LNCAP (cell line): ENCODE measurements around the gene ARNT2.

ENCODE experiments used
- TF ChIP-seq, protein P1 (sequence below): fragments of 450-650 bp; IDR thresholded peaks from 2 replicates; pipeline ENCODE4 v1.5.1; 2017; ENCODE audit warnings: mild to moderate bottlenecking

Gene ARNT2

DNA sequence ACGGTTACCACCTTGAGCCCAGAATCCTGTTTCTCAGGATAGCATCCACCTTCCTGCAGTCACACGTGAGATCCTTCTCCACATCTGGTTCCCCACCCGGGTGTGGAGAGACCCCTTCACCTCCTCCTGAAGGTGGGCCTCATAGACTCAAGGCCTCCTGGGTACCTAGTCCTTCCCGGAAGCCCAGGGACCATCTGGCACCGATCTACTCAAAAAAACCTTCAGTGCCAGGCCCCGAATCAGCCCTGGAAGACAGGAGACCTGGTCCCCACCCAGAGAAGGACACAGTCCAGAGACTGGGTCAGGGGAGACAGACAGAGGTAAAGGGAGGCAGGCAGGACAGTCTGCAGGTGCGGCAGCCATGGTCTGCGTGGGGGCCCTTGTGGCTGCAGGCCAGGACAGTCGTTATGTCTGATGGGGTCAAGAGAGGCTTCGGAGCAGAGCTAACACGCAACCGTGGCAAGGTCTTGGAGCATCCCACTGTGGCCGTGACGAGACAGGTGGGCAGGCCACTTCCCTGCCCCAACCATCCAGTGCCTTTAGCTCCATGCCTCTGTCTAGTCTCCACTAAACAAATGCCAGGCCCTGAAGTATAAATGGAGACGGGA, 178.7 kb downstream of the ARNT2 start:
- TF ChIP-seq, protein P1, sequence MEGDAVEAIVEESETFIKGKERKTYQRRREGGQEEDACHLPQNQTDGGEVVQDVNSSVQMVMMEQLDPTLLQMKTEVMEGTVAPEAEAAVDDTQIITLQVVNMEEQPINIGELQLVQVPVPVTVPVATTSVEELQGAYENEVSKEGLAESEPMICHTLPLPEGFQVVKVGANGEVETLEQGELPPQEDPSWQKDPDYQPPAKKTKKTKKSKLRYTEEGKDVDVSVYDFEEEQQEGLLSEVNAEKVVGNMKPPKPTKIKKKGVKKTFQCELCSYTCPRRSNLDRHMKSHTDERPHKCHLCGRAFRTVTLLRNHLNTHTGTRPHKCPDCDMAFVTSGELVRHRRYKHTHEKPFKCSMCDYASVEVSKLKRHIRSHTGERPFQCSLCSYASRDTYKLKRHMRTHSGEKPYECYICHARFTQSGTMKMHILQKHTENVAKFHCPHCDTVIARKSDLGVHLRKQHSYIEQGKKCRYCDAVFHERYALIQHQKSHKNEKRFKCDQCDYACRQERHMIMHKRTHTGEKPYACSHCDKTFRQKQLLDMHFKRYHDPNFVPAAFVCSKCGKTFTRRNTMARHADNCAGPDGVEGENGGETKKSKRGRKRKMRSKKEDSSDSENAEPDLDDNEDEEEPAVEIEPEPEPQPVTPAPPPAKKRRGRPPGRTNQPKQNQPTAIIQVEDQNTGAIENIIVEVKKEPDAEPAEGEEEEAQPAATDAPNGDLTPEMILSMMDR: no peak

DNA sequence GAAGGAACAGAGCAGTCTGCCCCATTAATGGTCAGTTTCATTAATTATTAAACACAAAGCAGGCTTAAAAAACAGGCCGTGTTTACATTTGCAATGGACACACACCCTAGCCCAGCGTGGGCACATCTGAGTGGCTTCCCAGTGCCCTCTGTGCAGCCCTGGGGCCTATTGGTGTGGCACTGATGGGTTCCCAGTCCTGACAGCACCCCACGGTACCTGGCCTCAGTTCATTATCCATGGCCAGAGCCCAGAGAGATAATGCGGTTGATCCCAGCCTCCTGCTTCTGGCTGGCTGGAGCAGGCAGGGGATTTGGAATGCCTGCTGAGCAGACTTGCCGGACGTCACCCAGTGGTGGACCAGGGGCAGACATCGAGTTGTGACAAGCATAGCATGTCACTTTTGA, 180.4 kb downstream of the ARNT2 start:
- TF ChIP-seq, protein P1: no peak

DNA sequence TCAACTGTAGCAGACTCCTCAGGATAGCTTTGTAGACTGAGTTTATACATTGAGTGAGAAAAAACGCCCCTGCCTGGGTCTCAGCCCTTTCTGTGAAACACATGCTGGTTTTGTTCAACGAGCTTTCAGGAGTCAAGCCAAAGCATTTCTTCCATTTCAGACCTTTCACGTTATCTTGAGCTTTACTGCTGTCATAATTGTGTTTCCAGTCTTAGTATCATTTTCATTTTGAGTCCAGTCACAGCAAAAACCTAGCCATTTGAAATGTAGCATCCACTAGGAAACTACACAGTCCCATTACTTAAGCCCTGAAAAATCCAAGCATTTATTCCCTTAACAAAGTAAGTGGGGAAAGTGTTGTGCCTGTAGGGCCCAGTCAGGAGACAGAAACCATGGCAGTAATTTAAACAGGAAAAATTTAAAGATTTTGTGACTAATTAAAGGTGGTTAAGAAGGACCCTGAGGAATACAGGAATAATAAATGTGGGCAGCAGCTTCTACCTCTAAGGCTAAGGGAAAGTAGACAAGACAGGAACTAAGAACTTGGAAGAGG, 180.9 kb downstream of the ARNT2 start:
- TF ChIP-seq, protein P1: no peak

DNA sequence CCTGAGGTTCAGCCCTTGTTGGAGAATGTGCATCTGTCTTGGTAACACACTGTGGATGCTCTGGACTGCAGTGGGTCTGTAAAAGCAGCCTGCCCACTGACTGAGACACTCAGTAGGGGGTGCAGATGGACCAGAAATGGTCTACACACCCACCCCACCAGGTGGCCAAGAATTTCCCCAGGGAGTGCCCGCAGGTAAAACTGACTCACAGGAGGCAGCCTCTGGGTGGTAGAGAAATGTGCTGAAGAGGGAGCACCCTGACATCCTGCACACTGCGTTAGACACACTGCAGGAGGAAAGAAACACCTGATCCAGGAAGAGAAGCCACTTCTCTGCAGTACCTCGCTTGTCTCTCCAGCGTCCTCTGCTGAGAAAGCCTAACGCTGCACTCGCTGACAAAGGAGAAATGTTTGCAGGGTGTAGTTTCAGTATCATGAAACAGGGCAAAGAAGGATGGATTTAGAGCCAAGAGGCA, 181.4 kb downstream of the ARNT2 start:
- TF ChIP-seq, protein P1: no peak

DNA sequence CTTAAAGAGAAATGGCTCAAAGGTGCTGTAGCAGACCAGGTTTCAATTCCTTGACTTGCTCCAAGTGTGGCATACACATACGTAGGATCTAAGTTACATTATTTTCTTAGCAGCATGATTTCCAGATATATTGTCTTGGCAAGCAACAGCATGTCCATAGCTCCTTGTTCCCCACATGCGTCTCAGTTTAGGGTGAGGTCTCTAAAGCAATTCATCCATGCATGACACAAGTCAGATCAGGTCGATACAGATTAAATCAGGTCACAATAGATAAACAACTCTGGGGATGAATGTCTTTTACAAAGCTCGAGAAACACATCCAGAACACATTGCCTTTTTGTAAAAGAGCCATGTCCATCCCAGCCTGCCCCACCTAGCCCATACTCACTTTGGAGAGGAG, 182.0 kb downstream of the ARNT2 start:
- TF ChIP-seq, protein P1: no peak

DNA sequence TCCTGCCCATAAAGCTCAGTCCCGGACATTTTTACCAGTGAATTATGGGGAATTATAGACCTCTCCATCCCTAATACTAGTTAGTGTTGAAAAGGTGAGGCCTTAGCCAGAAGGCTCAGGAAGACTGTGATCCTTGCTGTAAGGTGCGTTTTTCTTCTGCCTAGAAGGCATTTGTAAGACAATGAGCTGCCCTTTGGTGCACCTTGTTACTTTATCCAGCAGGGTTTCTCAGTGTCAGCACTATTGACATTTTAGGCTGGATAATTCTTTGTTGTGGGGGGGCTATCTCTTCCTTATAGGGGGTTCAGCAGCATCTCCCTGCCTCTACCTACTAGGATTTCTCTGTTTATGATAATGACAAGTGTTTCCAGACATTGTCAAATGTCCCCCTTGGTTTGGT, 182.8 kb downstream of the ARNT2 start:
- TF ChIP-seq, protein P1: no peak

DNA sequence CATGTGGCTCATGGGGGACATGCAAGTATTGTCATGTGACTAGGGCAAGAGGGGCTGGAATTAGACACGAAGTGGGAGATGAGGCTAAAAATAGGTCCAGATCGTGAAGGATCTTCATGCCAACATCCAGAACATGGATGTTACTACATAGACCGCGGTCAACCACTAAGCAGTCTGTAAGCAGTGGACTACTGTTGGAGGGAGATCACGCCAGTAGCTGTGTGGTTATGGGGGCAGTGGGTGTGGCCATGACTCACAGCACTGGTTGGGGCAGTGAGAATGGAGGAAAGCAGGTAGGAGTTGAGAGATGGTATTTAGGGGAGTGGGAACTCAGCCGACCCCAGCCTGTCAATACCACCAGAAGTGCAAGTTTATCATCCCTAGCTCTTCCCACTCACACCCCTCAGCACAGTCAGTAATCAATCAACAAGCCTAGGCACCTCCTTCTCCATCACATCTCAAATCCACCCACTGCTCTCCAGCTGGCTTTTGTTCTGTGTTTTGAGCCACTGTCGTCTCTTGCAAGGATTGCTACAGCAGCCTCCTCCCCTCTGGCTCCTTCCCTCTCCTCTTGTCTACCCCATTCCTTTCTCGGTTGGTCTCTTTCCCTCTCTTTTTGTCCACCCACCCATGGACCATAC, 183.8 kb downstream of the ARNT2 start:
- TF ChIP-seq, protein P1: no peak
